GM23248 (cell line): ENCODE data around the gene KAZN.

Experiments used
- EZH2 ChIP-seq: fragments of 200-600 bp; sonication (generic); IDR thresholded peaks from 2 replicates; pipeline ENCODE4 v1.6.1; 2018; ENCODE audit warnings: antibody characterized with exemption, mild to moderate bottlenecking; ENCODE audit not compliant: insufficient read depth, poor library complexity, severe bottlenecking
- EZH2phosphoT487 ChIP-seq: fragments of 200-600 bp; sonication (generic); IDR thresholded peaks from 2 replicates; pipeline ENCODE4 v1.6.1; 2018; ENCODE audit warnings: antibody characterized with exemption, moderate library complexity, mild to moderate bottlenecking, low read depth; ENCODE audit not compliant: insufficient read depth

DNA sequence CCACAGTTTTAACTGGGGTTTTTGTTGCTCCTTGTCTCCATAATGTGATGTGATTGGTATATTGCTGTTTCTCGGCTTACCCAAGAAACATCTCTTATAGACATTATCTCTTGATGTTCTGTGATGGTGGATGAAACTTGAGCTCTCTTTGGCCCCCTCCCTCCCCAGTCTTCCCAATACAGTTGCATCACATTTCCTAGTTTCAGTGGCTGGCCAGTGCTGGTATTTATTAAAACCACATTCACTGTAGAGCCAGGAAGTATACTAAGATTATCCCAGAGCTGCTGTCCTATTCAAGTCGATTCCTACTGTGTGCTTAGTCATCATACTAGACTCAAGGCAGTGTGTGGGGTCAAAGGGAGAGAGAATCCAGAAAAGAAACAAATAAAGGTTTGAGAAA lies 244.4 kb downstream of the KAZN start:
- no peak for TF ChIP-seq EZH2
- no peak for TF ChIP-seq EZH2phosphoT487
